K562 (cell line): ENCODE data around the gene F2RL1. TPM values are rescaled to one million over a fixed set of nuclear protein-coding genes. Genes with fewer than 3 reads are reported as not detected.

Experiments
- BACH1 ChIP-seq: fragments of 200-800 bp; sonication (Bioruptor generic); IDR thresholded peaks from 2 replicates; pipeline ENCODE4 v1.6.1; 2016; ENCODE audit warnings: missing genetic modification characterization, missing compliant biosample characterization
- BRD9 ChIP-seq: fragments of 450-650 bp; IDR thresholded peaks from 2 replicates; pipeline ENCODE4 v1.6.1; 2018; ENCODE audit warnings: low read depth; ENCODE audit not compliant: partially characterized antibody
- CGGBP1 ChIP-seq: fragments of 250-450 bp; sonication (Bioruptor Pico); IDR thresholded peaks from 2 replicates; pipeline ENCODE4 v1.9.0; 2021; ENCODE audit warnings: mild to moderate bottlenecking
- CTCF ChIP-seq, 3 experiments: IDR thresholded peaks in 2 of 3; conservative IDR thresholded peaks in 1 of 3; 2 replicates each; pipeline ENCODE4 v1.5.1; 2011 to 2012; ENCODE audit warnings: low read length in 3 of 3, mild to moderate bottlenecking in 3 of 3, control low read depth in 2 of 3, improper control_type of control experiment in 1 of 3, inconsistent platforms in 1 of 3, low read depth in 1 of 3, mixed read lengths in 1 of 3, moderate library complexity in 1 of 3; ENCODE audit not compliant: insufficient read depth in 2 of 3
- DEAF1 ChIP-seq: fragments of 450-650 bp; formaldehyde crosslinking; IDR thresholded peaks from 2 replicates; pipeline ENCODE4 v1.4.0; 2020; ENCODE audit warnings: mild to moderate bottlenecking, moderate library complexity
- DLX4 ChIP-seq: fragments of 250-450 bp; sonication (Bioruptor Pico); IDR thresholded peaks from 2 replicates; pipeline ENCODE4 v1.6.1; 2021; ENCODE audit warnings: mild to moderate bottlenecking
- MAZ ChIP-seq, 2 experiments: fragments of 450-650 bp in 1 of 2; sonication (generic) in 1 of 2; formaldehyde crosslinking; IDR thresholded peaks in 1 of 2; conservative IDR thresholded peaks in 1 of 2; 2 replicates each; pipeline versions ENCODE4 v1.4.0 to v1.5.0; 2020; ENCODE audit warnings: mild to moderate bottlenecking in 1 of 2, missing genetic modification reagents in 1 of 2
- NFIX ChIP-seq: fragments of 250-450 bp; sonication (Bioruptor Pico); IDR thresholded peaks from 2 replicates; pipeline ENCODE4 v1.4.0; 2020; ENCODE audit warnings: low read depth, mild to moderate bottlenecking, moderate library complexity
- RNF219 ChIP-seq: fragments of 250-450 bp; sonication (Bioruptor Pico); IDR thresholded peaks from 2 replicates; pipeline ENCODE4 v1.5.0; 2022; ENCODE audit warnings: mild to moderate bottlenecking
- RREB1 ChIP-seq: fragments of 250-450 bp; sonication (Bioruptor Pico); IDR thresholded peaks from 2 replicates; pipeline ENCODE4 v1.4.0; 2020
- SPI1 ChIP-seq: IDR thresholded peaks from 2 replicates; pipeline ENCODE4 v1.6.1; 2011; ENCODE audit warnings: low read depth, low read length, control low read depth, borderline replicate concordance
- TARDBP ChIP-seq: fragments of 450-650 bp; IDR thresholded peaks from 2 replicates; pipeline ENCODE4 v1.6.1; 2016
- ZFP30 ChIP-seq: fragments of 250-450 bp; sonication (Bioruptor Pico); IDR thresholded peaks from 2 replicates; pipeline ENCODE4 v1.8.0; 2022; ENCODE audit warnings: moderate library complexity, mild to moderate bottlenecking, inconsistent platforms, borderline replicate concordance
- polyA plus RNA-seq, 8 experiments: library from polyadenylated mRNA; depleted of rRNA in 4 of 8; stranded (reverse) in 5 of 8; unstranded in 3 of 8; fragments of >200 nt; fragmentation: Nextera tagmentation in 2 of 8; fragmentation: Illumina TruSeq in 1 of 8; extraction: Ambion mirVana in 2 of 8; extraction: Trizol in 1 of 8; gene quantifications; 2 replicates each; pipeline versions ENCODE4 v1.2.1 to v1.2.3, GENCODE V29; 2011 to 2014; ENCODE audit warnings: inconsistent platforms in 1 of 8, missing spikeins in 1 of 8
- total RNA-seq, 7 experiments: library from RNA; depleted of rRNA in 6 of 7; stranded (reverse); fragments of >200 nt in 6 of 7; fragmentation: Illumina TruSeq in 2 of 7; extraction: Trizol in 2 of 7; gene quantifications; 2 replicates each; pipeline versions ENCODE4 v1.2.1 to v1.2.3, GENCODE V29; 2011 to 2021; ENCODE audit warnings: low replicate concordance in 1 of 7

F2RL1 gene
- total and polyA plus RNA-seq, 9 of the 15 experiments (the other 6 are each of a cell fraction or from before 2014, with no cell fraction given), result 0.03 to 0.50 (median 0.27) TPM; not detected in 6

GRCh38 chr5:76867827-76868693 lies 49.2 kb downstream of the F2RL1 start (continued):
- no peak for TF ChIP-seq RREB1 (CRISPR knock-in tag)
- TF ChIP-seq TARDBP, result no peak
- TF ChIP-seq NFIX (CRISPR knock-in tag), result no peak
- TF ChIP-seq SPI1, result no peak
- TF ChIP-seq CGGBP1 (CRISPR knock-in tag), result no peak
- TF ChIP-seq BACH1, result no peak
- no peak for TF ChIP-seq DLX4 (CRISPR knock-in tag)
- peak; percentile 85 for TF ChIP-seq DEAF1 (CRISPR knock-in tag)
- no peak for TF ChIP-seq BRD9
- peak; percentile 76 to 94 (median 81) for TF ChIP-seq CTCF (IDR thresholded peaks at IDR 0.05 in 2 of 3, conservative IDR thresholded peaks at IDR 0.05 in 1 of 3; ENCODE audit: insufficient read depth in 2 of 3, low read depth in 1 of 3, low read length in 3 of 3)
- TF ChIP-seq ZFP30 (CRISPR knock-in tag), result no peak
- TF ChIP-seq RNF219 (CRISPR knock-in tag), result no peak
- 0 out of 4 replicates have a peak, but pooled peaks of 1 of the 2 experiments have one; percentile 22 for TF ChIP-seq MAZ (CRISPR knock-in tag; conservative IDR thresholded peaks at IDR 0.05 in 1 of 2, IDR thresholded peaks at IDR 0.05 in 1 of 2)
